Activated T-cell treated with anti-CD3 and anti-CD28 coated beads, Interleukin-2, amount 50 U/mL, for 48 hours (primary cell): Measurements from ENCODE around the gene GKN2.
"Not testable (repeated sequence)": the region's sequence is repeated elsewhere in the genome, so short reads cannot be mapped to it uniquely, and the experiment has no call there.

Experiments
- DNase-seq, 2 experiments: peaks; one replicate each; pipeline ENCODE4 v3.0.0-alpha.2; 2020

The GKN2 gene

DNA sequence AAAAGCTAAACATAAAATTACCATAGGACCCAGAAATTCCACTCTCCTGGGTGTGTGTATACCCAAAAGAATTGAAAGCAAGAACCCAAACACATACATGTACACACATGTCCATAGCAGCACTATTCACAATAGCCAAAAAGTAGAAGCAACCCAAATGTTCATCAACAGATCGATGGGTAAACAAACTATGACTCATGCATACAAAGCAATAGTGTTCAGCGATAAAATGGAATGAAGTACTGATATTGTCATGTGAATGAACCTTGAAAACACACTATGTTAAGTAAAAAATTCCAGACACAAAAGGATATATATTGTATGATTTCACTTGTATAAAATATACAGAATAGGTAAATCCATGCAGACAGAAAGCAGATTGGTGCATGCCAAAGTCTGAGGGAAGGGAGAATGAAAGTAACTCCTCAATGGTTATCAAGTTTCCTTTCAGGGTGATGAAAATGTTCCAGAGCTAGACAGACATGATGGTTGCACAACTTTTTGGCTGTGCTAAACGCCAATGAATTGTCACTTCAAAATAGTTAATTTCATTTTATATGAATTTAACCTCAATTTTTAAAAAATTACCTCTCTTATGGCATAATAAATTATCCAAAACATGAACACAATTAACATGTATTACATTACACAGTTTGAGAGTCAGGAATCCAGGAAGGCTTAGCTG, 35.5 kb downstream of the GKN2 start:
- no peak for DNase-seq

DNA sequence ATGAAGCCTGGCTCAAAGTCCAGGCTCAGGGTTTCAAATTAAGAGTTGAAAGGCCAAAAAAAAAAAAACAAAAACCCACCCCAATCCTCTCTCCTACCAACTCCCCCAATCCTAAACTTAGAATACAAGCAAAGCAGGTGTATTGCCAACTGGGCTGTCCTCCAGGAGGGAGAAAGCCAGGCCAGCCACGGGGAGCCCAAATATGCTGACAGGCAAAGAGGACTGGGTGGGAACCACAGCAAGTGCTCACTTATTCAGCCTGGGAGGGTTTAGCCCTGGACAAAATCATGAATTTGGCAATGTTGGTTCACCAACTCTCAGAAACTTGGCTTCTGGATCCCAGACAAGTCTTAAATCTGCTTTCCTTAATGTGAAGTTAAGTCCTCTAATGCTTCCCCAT, 36.5 kb downstream of the GKN2 start:
- DNase-seq, result no peak

DNA sequence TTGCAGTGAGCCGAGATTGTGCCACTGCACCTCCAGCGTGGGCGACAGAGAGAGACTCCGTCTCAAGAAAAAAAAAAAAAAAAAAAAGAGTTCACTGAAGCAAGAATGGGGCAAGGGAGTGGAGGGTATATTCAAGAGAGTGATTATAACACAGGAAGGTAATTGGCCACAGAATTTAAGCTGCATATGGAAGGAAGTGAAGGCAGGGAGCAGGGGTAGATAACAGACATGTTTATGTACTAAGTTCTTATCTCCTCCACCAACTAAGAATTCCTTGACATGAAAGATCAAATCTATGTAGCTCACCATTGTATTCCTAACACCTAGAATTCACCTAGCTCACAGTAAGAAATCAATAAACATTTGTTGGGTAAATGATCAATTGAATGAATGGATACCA, 37.3 kb downstream of the GKN2 start:
- no peak for DNase-seq

GRCh38 chr2:68913359-68913758, 39.3 kb downstream of the GKN2 start:
- DNase-seq, result no peak

DNA sequence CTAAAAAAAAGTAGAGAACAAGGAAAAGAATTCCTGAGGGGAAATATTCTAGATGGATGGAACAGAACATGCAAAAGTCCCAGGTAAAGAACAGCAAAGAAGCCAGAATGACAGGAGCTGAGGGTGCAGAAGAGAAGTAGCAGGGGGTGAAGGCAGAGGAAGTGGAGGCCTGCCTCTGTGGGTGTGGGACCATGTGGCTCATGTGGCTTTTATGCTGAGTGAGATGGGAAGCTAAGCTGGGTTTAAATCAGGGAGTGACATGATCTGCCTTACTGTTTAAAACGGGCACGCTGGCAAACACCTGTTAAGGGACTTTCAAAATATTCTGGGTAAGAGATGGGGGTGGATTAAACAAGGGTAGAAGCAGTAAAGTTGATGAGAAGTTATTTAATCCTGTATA, 40.0 kb downstream of the GKN2 start:
- peak; percentile 35 to 38 for DNase-seq

GRCh38 chr2:68912111-68912510, 40.6 kb downstream of the GKN2 start:
- no peak for DNase-seq

DNA sequence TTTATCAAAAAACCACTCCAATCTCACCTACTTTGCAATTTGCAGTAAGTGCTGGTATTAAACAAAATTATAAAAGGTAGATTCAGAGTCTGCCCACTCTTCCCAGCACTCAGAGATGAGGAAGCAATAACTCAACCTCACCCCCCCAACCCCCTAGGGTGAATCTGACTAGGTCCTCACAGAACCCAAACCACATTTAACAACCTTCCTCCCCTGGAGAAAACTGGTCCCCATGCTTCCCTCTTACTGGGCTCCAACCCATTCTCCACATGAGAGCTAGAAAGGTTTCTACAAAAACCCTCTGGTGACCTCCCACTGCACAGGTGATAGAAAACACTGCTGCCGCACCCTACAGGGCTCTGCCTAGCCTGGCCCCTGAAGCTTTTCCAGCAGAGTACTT, 41.0 kb downstream of the GKN2 start:
- DNase-seq, result no peak

- no peak for DNase-seq
These were observed 41.4 kb downstream of the GKN2 start for GRCh38 chr2:68911246-68911645.

GRCh38 chr2:68909793-68910674, 42.7 kb downstream of the GKN2 start:
- peak; percentile 83 to 86 for DNase-seq

DNA sequence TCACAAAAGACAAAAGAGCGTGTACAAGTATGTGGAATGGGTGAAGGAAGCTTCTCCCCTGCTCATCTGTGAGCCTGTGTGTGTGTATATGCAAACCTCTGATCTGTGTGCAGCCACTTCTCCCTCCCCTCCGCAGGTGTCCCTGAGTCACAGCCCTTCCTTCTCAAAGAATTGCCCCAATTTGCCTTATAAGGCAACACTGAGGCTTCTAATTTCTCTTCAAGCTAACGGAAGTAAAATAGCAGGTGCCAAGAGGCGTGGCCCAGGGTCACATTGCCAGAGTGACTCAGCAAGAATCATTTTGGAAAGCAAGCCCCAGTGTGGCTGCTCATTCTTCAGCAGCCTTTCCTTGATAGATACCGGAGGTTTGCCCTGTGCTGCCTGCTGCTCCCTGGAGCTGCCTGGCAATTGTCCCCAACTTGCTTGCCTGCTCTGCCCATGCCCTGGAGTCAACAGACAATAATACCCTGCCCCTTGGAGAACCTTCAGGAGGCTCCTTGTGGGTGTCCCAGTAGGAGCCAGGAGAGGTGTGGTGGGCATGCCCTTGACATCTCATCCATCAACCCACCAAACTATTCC, 44.2 kb downstream of the GKN2 start:
- DNase-seq, result peak; percentile 82 to 87

DNA sequence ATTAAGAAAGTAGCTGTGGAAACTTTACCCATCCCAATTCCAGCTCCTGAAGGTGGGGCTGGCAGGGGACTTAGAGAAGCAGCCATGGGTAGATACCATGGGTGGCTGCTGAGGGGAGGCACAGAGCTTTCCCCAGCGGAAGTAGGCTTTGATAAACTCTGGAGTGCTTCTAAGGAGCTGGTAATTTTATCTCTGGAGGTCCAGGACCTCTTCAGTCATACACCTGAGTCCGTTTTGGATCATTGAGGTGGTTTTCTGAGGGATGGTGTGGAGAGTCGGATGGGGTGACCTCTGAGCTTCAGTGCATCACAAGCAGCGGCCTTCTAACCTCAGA, 44.8 kb downstream of the GKN2 start:
- peak in 1 of 2 experiments; percentile 29 for DNase-seq

- DNase-seq, result peak in 1 of 2 experiments; percentile 28
These were observed 45.3 kb downstream of the GKN2 start for GRCh38 chr2:68907232-68907919.

DNA sequence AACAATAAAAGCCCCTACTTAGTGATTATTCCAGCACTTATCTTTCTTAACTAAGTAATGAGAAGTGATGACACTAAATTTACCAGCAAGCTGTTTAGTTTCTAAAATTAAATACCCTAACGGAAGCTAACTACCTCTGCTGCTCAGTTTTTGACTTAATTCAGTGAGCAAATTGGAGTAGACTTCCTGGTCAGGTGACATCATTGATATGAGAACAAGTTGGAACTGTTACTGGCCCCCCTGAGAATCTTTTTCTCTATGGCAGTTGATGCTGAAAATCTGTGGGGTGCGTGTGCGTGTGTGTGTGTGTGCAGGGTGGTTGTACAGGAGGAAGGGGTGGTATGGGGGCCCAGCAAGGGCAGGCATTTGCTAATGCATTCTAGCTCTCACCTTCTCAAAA, 46.0 kb downstream of the GKN2 start:
- DNase-seq, result no peak

DNA sequence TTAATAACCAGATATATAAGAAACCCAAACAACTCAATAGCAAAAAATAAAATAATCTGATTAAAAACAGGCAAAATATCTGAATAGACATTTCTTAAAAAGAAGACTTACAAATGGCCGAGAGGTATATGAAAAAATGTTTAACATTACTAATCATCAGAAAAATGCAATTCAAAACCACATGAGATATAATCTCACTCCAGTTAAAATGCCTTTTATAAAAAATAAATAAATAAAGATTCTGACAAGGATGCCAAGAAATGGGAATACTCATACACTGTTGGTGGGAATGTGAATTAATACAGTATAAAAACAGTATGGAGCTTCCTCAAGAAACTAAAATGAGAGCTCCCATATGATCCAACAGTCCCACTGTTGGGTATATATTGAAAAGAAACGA, 47.6 kb downstream of the GKN2 start:
- no peak for DNase-seq

DNA sequence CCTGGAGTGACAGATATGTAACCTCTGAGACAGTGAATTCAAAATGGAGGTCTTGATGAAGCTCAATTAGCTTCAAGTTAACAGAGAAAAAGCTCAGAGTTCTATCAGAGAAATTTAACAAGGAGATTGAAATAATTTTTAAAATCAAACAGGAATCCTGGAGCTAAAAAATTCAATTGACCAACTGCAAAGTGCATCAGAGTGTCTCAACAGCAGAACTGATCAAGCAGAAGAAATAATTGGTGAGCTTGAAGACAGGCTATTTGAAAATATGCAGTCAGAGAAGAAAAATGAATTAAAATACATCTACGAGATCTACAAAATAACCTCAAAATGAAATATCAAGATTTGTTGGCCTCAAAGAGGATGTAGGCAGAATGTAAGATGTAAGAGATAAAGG, 51.1 kb downstream of the GKN2 start:
- no peak for DNase-seq

- no peak for DNase-seq
These were observed 51.5 kb downstream of the GKN2 start for GRCh38 chr2:68901199-68901514.

GRCh38 chr2:68900496-68901198, 52.0 kb downstream of the GKN2 start:
- no peak for DNase-seq

DNA sequence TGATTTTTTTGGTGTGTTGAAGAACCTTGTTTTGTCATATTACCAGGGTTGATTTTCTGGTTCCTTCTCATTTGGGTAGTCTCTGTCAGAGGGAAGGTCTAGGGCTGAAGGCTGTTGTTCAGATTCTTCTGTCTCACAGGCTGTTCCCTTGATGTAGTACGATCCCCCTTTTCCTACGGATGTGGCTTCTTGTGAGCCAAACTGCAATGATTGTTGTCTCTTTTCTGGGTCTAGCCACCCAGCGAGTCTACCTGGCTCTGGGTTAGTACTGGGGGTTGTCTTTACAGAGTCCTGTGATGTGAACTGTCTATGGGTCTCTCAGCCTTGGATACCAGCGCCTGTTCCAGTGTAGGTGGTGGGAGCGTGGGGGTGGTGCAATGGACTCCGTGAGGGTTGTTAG, 56.7 kb downstream of the GKN2 start:
- not testable (repeated sequence) for DNase-seq
